ENCODE results near the gene KIF3C.

Gene KIF3C

DNA sequence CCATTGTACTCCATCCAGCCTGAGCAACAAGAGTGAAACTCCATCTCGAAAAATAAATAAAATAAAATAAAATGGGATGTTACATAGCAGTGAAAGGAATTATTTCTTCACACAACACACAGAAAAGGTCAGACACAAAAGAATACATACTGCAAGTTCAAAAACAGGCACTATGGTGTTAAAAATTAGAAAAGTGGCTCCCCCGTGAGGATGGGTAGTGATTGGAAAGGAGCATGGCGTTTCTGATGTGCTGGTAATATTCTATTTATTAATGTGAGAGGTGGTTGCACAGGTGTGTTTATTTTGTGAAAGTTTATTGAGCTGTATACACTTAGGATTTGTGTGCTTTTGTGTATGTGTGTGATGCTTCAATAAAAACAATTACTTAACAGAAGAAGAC, 28.6 kb upstream of the KIF3C start:
- H3K9me3 ChIP-seq, result no peaks in the 10 kb centered on the region
- no peaks in the 10 kb centered on the region for H3K36me3 ChIP-seq
- H3K4me1 ChIP-seq, result peaks cover 4% of the 10 kb centered on the region; the same call in 1 of the 2 replicates
- TF ChIP-seq, protein P1, sequence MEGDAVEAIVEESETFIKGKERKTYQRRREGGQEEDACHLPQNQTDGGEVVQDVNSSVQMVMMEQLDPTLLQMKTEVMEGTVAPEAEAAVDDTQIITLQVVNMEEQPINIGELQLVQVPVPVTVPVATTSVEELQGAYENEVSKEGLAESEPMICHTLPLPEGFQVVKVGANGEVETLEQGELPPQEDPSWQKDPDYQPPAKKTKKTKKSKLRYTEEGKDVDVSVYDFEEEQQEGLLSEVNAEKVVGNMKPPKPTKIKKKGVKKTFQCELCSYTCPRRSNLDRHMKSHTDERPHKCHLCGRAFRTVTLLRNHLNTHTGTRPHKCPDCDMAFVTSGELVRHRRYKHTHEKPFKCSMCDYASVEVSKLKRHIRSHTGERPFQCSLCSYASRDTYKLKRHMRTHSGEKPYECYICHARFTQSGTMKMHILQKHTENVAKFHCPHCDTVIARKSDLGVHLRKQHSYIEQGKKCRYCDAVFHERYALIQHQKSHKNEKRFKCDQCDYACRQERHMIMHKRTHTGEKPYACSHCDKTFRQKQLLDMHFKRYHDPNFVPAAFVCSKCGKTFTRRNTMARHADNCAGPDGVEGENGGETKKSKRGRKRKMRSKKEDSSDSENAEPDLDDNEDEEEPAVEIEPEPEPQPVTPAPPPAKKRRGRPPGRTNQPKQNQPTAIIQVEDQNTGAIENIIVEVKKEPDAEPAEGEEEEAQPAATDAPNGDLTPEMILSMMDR (IDR thresholded peaks at IDR 0.05; ENCODE audit: low read depth, low read length), result no peak
- no peak for DNase-seq
- H3K27me3 ChIP-seq, result no peaks in the 10 kb centered on the region
- H3K4me3 ChIP-seq (ENCODE audit: low read depth, low read length), result no peak overlapping the region

- H3K27me3 ChIP-seq, result no peaks in the 10 kb centered on the region
- TF ChIP-seq, protein P1 (IDR thresholded peaks at IDR 0.05; ENCODE audit: low read depth, low read length), result no peak
- peaks cover 4% of the 10 kb centered on the region; the same call in 1 of the 2 replicates for H3K4me1 ChIP-seq
- H3K9me3 ChIP-seq, result no peaks in the 10 kb centered on the region
- no peak for DNase-seq
- H3K36me3 ChIP-seq, result no peaks in the 10 kb centered on the region
- H3K4me3 ChIP-seq (ENCODE audit: low read depth, low read length), result no peak overlapping the region
Measured at GRCh38 chr2:26009567-26009963, 27.3 kb upstream of the KIF3C start.

DNA sequence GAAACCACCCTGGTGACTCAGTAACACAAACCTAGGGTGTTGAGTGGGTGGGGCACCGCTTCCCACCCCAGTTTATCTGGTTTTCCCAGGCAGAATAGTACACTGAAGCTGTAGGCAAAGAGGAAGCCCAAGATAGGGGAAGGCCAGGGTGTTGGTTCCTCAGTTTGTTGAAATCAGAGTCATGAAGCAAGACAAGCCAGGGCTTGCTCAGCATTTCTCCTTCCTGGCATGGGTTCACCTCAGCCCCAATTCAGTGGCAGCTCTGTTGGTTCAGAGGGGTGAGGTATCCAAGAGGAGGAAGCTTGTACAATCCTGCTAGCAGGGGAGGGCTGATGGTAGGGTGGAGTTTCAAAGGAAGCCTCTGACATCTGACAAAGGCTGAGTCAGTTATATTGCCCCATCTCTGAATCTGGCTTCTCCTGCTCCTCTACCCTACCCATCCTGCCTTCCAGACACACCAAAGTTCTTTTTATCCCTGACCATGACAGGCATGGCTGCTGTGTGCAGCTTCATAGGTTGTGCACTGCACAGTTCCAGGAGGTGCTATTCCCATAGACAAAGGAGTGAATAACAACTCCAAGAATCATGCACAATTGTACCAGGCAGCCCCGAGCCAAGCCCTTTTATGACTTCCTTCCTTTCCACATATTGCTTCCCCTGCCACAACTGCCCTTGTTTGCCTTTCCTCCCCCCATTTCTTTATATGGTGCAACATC, 26.7 kb upstream of the KIF3C start:
- TF ChIP-seq, protein P1 (IDR thresholded peaks at IDR 0.05; ENCODE audit: low read depth, low read length), result no peak
- Histone ChIP-seq H3K9me3 (no peaks in the 10 kb centered on the region), H3K4me1 (peaks cover 4% of the 10 kb centered on the region; the same call in 1 of the 2 replicates), H3K27me3 (no peaks in the 10 kb centered on the region), H3K36me3 (no peaks in the 10 kb centered on the region), H3K4me3 (ENCODE audit: low read depth, low read length) (no peak overlapping the region)
- DNase-seq, result no peak

DNA sequence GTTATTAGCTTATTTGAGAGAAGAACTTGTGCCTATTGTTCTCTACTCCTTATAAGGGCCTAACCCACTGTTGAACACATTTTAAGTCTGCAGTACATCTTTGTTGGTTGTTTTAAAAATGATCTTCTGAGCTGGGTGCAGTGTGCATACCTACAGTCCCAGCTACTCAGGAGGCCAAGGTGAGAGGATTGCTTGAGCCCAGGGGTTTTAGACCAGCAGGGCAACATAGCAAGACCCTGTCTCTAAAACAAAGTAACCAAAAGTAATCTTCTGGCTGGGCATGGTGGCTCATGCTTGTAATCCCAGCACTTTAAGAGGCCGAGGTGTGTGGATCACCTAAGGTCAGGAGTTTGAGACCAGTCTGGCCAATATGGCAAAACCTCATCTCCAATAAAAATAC, 25.8 kb upstream of the KIF3C start:
- Histone ChIP-seq H3K36me3 (no peaks in the 10 kb centered on the region), H3K4me1 (peaks cover 4% of the 10 kb centered on the region; the same call in 1 of the 2 replicates), H3K4me3 (ENCODE audit: low read depth, low read length) (no peak overlapping the region), H3K9me3 (no peaks in the 10 kb centered on the region), H3K27me3 (no peaks in the 10 kb centered on the region)
- DNase-seq, result no peak
- TF ChIP-seq, protein P1 (IDR thresholded peaks at IDR 0.05; ENCODE audit: low read depth, low read length), result no peak

- no peak overlapping the region for H3K4me3 ChIP-seq (ENCODE audit: low read depth, low read length)
- H3K36me3 ChIP-seq, result no peaks in the 10 kb centered on the region
- H3K4me1 ChIP-seq, result no peaks in the 10 kb centered on the region
- no peaks in the 10 kb centered on the region for H3K27me3 ChIP-seq
- no peaks in the 10 kb centered on the region for H3K9me3 ChIP-seq
- no peak for DNase-seq
- TF ChIP-seq, protein P1 (IDR thresholded peaks at IDR 0.05; ENCODE audit: low read depth, low read length), result no peak
Measured at GRCh38 chr2:26002632-26003310, 20.5 kb upstream of the KIF3C start.

All from BE2C (cell line).